GM12874 (cell line): ENCODE results near the gene RPS6KA3.

Experiments
- TF ChIP-seq, protein P1 (sequence below): IDR thresholded peaks from 2 replicates; pipeline ENCODE4 v1.5.1; 2011; ENCODE audit warnings: low read depth, mild to moderate bottlenecking, control low read depth, low read length, moderate library complexity; ENCODE audit not compliant: insufficient read depth

The RPS6KA3 gene

DNA sequence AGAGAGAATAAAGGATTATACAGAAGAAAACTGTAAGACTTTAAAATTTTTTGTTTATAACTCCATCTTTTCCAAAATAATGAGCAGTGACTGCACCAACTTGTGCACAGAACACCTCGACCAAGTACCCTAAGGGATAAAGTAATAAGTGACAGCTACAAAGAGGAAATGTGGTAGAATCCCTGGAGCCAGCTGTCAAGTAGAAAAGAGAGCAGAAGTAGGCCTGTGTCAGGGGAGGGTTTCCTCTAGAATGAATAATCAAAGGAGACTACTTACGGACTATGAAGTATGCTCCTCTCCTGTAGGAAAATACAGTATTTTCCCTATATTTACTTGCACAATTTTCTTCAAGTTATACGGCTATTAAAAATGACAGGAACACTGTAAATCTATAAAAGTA lies 126.3 kb downstream of the RPS6KA3 start:
- TF ChIP-seq, protein P1, sequence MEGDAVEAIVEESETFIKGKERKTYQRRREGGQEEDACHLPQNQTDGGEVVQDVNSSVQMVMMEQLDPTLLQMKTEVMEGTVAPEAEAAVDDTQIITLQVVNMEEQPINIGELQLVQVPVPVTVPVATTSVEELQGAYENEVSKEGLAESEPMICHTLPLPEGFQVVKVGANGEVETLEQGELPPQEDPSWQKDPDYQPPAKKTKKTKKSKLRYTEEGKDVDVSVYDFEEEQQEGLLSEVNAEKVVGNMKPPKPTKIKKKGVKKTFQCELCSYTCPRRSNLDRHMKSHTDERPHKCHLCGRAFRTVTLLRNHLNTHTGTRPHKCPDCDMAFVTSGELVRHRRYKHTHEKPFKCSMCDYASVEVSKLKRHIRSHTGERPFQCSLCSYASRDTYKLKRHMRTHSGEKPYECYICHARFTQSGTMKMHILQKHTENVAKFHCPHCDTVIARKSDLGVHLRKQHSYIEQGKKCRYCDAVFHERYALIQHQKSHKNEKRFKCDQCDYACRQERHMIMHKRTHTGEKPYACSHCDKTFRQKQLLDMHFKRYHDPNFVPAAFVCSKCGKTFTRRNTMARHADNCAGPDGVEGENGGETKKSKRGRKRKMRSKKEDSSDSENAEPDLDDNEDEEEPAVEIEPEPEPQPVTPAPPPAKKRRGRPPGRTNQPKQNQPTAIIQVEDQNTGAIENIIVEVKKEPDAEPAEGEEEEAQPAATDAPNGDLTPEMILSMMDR = no peak

DNA sequence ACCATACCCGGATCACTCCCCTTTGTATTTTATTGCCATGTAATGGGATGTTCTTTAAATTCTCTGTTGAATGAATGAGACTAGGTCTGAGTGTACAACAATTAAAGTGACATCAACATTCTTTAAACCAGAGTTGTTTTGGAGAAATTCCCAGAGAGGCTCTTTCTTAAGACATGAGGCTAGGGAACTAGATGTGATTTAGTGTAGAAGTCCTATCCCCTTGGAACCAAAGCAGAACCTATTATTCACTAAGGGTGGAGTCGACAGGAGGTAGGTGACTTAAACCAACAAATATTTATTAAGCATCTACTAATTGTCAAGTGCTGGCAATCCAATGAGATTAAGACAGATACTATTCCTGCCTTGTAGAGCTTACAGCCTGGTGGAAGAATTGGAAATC lies 126.7 kb downstream of the RPS6KA3 start:
- TF ChIP-seq, protein P1 = no peak

DNA sequence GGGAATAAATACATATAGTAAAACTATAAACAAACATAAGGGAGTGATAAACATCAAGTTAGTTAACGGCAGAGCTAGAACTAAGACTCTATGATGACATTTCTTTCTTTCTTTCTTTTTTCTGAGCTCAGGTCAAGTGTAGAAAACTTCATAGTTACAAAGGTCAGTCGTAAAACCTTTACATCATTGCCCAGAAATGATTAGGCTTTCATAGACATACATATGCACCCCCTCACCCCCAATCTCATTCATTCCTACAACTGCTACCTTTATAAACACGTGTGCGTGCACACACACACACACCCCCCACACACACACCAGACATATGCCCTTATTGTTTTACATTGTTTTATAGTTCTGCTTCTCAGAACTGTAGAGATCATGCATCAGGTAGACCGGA lies 130.8 kb downstream of the RPS6KA3 start:
- TF ChIP-seq, protein P1 = no peak

- TF ChIP-seq, protein P1 = no peak
These were observed 134.0 kb downstream of the RPS6KA3 start for GRCh38 chrX:20132666-20133065.

DNA sequence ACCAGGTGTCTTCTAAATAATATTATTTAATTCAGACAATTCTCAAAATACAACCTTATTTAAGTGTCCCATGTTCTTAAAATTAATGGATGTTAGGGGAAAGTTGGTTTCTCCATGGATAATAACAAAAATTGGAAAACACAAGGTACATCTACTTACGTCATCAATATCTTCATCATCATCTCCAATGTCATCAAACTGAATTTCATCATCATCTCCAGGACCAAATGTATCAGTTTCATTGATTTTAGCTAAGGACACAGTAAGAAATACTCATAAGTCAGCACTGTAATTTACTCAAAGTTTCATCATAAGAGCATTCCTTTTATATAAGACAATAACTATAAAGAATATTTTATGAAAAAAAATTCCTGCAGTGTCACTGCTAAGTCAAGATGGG lies 136.4 kb downstream of the RPS6KA3 start:
- TF ChIP-seq, protein P1 = no peak

- TF ChIP-seq, protein P1 = no peak
These were observed 137.2 kb downstream of the RPS6KA3 start for GRCh38 chrX:20129547-20129946.

- TF ChIP-seq, protein P1 = no peak
These were observed 138.0 kb downstream of the RPS6KA3 start for GRCh38 chrX:20128670-20129069.

GRCh38 chrX:20124964-20125363 lies 141.7 kb downstream of the RPS6KA3 start:
- TF ChIP-seq, protein P1 = no peak
